ENCODE measurements around the gene TCF25.

- TF ChIP-seq ZFX (IDR thresholded peaks at IDR 0.05) (no peak), CTCF (conservative IDR thresholded peaks at IDR 0.05) (no peak)
These were observed 40.3 kb downstream of the TCF25 start for GRCh38 chr16:89913408-89914387.

Measured in C4-2B (cell line).